Measurements from ENCODE around the gene SHROOM2.
"Not testable (repeated sequence)": the region's sequence is repeated elsewhere in the genome, so short reads cannot be mapped to it uniquely, and the experiment has no call there.

Gene SHROOM2

DNA sequence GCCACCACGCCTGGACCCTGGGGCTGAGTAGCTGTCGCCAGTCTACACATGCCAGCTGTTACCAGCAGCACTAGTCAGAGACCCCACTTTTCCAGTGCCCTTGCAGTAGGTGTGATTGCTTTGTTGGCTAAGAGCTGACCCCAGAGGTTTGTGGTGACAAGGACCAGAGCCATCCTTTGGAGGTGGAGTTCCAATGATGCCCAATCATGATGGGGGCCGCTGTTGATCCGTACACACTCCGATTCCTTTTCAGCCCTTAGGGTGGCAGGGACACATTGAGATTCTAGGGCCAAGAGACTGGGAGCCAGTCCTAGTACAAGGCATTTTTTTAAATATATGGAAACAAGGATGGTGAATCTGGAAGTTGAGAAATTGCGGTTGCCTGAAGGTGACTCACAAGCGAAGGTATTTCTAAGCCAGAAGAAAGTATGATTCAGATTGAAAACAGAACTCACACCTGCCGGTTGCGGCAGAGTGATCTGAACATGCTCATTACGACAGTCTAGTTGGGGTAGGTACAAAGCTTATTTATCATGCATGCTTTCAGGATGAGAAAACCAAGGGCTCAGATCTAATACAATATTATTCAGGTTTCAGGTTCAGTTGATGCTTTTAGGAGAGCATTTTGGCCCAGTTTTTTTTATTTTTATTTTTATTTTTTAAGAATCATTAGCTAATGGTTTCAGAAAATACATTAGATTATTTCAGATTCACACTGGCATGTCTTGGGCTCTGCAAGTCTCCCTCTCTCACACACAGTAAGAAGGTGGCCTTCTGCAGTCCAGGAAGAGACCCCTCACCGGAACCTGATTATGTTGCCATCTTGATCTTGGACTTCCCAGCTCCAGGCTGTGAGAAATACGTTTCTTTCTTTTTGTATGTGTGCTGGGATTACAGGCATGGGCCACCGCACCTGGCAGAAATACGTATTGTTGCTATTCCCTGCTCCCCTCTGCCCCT is 43.4 kb downstream of the SHROOM2 start:
- FAIRE-seq (no peak), DNase-seq (ENCODE audit: low spot score) (peak; percentile 49)

DNA sequence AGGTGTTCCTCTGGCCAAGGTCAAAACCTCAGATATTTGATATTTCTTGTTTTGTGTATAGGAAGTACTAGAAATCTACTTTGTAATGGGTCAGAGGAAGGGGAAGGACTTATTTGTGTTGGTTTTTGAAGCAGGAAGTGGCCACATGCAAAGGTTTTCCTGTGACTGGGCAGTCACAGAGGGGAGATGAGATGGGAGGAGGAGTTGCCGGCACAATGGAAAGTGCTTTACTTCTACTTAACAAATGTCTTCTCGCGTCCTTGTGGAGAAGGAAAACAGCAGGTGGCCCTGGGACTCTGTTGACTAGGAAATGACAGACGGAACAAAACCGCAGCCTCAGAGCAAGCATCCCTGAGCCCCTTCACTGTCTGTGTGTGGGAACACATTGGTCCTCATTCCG is 46.6 kb downstream of the SHROOM2 start:
- no peak for FAIRE-seq
- no peak for DNase-seq (ENCODE audit: low spot score)

DNA sequence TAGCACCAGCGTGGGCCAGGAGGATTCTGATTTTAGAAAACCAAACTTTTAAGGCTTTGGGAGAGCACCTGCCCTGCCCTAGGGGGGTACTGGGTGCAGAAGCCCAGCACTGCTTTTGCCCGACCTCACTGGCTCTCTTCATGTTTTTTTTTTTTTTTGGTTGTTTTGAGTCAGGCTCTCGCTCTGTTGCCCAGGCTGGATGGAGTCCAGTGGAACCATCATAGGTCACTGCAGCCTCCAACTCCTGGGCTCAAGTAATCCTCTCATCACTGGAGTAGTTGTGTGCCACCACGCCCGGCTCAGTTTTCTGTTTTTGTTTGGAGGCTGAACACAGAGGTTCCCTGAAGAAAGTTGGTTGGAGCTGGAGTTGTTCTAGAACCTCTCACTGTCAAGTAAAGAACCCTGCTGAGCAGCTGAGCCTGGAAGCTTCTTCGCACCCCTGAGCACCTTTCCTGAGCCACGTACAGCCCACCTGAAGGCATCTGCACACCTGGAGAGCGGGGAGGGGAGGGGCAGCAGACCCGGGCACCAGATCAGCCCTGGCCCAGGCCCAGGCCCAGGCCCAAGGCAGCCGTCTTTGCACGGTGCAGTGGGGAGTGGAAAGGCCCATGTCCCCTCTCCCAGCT is 49.5 kb downstream of the SHROOM2 start:
- no peak for FAIRE-seq
- no peak for DNase-seq (ENCODE audit: low spot score)

DNA sequence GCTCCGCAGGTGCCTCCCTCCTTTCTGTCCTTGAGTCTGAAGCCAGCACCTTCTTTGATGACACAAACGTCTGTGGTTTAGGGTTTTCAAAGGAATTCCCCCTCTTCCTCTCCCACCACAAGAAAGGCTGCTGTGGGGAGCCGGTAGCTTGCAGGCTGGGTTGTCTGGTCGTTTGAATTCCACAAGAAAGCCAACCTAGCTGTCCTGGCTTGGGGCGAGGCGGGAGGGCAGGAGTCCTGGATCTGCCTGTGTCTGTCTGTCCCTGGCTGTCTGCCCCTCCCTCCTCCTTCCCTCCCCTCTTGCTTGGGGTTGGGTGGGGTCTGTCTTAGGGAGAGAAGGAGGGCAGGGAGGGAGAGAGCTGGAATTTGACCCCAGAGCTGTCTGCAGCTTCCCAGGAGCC is 56.3 kb downstream of the SHROOM2 start:
- DNase-seq (ENCODE audit: low spot score) (peak; percentile 40), FAIRE-seq (no peak)

DNA sequence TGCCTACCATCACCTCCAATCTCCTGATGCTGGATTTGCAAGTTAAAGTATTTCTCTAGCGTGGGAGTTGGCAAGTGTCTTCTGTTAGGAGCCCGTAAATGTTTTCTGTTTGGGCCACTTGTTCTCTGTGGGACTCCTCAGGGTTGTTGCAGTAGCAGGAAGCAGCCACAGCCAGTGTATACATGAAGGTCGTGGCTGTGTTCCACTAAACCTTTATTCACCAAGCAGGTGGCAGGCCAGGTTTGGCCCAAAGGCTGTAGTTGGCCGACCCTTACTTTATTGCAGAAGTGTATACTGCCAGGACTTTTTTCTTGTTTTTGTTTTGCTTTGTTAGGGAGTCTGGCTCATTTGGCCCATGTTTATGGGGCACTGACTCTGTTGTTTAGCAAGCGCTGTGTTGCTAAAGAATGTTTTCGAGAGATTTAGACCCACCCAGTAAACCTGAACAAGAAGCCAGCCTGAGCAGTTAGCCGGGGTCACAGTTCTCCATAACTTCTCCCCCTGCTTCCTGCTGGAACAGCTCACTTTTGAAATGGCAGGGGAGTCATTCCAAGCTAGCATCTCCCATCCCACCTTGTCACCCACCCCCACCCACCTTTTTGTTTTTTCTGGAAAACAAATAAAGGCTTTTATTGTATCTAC is 58.8 kb downstream of the SHROOM2 start:
- no peak for FAIRE-seq

DNA sequence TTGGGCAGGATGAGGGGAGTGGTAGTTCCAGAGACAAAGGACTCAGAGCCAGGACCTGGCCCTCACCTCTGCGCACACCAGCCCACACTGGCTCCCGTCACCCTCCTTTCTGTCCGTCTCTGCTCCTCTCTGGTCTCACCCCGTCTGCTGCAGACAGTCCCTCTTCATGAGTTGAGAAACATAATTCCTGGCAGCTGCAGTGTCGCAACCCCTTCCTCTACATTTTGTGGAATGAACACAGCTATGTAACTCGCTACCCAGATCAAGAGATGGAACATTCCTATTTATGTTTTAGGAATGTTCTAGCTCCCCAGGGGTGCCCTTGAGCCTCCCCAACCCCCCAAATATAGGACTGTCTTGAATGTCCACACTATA is 59.3 kb downstream of the SHROOM2 start:
- no peak for DNase-seq (ENCODE audit: low spot score)
- FAIRE-seq = no peak

More for the DNA sequence above, 58.8 kb downstream of the SHROOM2 start:
- DNase-seq (ENCODE audit: low spot score) = no peak

DNA sequence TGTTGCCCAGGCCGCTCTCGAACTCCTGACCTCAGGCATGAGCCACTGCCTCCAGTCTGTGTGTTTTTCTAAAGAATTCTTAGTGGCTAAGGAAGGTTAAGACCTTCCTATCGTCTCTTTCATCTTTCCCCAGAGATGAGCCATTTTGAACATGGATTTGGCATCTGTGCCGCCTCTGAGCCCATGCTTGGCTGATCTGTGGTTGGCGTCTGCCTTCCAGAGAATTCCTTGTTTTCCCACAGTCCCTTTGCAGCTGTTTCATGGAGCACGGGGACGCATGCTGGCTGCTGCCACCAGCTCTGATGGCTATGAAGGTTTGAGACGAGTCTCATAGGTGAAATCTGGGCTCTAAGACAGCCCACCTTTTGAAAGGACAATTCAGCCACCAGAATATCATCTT is 60.4 kb downstream of the SHROOM2 start:
- DNase-seq (ENCODE audit: low spot score) (no peak), FAIRE-seq (no peak)

DNA sequence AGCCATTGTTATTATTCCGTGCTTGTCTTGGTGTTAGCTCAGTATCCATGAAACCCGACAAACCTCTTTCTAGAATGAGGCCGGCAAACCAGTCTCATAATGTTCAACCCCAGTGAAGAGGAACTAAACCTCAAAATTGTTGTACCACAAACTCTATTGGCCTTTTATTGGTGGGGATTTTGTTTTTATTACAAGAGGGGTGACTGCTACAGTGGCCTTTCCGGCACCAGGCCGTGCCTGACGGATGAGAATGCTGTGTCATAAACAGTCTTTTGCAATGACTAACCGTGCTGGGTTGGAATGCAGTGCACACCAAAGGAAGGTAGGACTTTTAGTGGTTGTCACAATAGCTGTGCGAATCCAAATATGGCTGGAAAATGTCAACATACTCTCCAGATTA is 60.8 kb downstream of the SHROOM2 start:
- FAIRE-seq (no peak), DNase-seq (ENCODE audit: low spot score) (peak; percentile 31)

DNA sequence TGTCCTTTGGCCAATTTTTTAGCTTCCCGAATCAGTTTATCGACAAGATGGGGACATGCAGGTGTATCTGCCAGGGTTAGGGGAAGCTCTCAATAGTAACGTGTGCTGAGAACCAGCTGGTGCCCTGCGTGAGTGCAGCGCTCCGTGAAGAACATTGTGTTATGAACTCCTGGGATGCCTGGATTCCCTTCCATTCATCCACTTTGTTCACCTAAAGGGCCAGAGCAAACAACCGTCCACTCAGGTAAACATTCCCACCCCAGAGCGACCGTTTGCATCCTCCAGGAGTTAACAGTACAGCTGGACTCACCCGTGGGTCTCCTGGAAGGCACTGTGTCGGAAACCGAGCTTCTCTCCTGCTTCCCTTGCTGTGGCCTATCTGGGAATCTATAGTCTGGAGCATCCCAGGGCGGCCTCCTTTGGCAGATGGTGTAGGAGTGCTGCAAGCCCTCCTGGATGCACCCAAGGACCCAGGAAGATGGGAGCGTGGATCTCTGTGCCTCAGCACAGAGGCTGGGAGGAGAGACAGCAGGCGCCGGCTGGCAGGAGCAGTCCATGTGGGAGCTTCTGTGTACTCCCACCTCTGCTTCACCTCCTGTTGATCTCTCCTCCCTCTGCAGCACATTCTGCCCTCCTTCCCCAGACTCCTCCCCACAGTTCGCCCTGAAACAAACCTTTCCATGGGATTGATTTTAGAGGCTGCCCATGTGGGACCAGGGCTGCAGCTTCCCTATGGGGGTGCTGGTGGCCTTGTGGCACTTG is 62.7 kb downstream of the SHROOM2 start:
- FAIRE-seq = no peak

DNA sequence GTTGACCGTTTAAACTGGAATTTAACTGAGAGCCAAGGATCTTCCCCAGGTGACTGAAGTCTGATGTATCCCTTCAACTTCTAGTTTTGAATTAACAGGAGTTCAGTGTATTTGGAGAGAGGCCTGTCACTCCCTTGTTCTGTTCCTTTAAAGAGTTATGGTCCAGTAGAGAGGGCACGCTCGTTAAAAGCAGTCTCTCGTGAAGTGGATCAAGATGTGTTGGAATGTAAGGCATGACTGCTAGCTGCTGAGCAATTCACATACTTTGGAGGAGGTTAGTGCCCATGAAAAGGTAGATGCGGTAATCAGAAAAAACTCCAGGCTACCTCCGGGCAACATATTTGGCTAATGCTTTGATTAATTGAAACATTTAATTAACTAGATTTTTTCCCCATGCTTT is 65.7 kb downstream of the SHROOM2 start:
- FAIRE-seq = no peak
- no peak for DNase-seq (ENCODE audit: low spot score)

More for the DNA sequence above, 62.7 kb downstream of the SHROOM2 start:
- no peak for DNase-seq (ENCODE audit: low spot score)

DNA sequence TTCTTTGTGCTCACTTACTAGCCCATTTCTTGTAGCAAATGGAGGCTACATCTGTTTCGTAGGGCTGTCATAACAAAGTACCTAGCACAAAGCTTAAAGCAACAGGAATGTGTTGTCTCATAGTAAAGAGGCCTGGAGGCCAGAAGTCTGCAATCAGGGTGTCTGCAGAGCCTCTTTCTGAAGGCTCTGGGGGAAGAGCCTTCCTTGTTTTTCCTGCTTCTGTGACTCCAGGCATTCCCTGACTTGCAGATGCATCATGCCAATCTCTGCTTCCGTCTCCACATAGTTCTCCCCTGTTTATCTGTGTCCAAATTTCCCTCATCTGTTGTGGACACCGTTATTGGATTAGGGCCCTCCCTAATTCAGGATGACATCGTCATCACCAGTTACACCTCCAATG is 67.1 kb downstream of the SHROOM2 start:
- FAIRE-seq (no peak), DNase-seq (ENCODE audit: low spot score) (no peak)

DNA sequence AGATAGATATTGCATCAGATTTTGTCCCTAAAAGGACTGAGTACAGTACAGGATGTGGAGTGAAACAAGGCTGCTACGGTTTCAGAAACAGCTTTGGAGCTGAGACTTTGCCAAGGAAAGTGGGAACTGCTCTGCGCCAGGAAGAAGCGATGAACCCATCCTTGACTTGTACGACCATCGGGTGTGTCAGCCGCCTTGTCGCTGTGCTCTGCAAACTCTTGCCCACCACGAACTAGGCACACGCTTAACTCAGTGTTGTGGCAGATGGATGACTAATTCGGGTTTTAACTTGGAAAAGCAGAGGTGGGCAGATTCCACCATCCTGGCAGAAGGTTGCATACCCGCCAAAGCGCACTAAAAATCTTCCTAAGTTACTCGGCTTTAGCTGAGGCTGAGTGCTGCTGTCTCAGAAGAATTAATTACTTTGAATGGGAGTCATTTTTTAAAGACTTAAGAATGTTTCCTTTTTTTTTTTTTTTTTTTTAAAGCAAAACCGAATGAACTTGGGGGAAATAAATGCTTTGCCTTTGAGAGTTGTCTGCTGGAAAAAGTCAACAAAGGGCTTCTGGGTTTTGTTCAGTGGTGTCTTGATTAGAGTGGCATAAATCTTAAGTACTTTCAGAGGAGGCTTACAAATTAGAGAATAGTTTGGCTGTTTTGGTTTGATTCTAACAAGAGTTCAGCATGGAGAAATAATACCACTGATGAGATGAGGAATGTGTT is 69.5 kb downstream of the SHROOM2 start:
- FAIRE-seq (no peak), DNase-seq (ENCODE audit: low spot score) (no peak)

DNA sequence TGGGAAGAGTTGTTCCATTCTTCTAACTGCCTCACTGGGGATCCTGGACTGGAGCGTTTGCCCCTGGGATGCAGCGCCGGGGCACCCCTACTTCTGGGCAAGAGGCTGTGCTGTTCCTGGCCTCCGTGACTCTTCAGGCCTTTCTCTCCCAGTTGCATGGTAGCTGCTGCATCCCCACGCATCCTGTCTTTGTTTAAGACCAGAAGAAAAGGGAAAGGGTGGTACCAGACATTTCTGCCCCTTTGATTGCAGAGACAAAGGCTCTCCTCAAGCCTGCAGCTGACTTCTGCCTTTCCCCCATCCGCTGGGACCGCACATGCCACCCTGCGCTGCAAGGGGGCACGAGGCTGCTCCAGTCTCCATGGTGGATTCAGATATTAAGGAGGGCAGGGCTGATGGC is 70.4 kb downstream of the SHROOM2 start:
- no peak for FAIRE-seq
- DNase-seq (ENCODE audit: low spot score) = no peak

DNA sequence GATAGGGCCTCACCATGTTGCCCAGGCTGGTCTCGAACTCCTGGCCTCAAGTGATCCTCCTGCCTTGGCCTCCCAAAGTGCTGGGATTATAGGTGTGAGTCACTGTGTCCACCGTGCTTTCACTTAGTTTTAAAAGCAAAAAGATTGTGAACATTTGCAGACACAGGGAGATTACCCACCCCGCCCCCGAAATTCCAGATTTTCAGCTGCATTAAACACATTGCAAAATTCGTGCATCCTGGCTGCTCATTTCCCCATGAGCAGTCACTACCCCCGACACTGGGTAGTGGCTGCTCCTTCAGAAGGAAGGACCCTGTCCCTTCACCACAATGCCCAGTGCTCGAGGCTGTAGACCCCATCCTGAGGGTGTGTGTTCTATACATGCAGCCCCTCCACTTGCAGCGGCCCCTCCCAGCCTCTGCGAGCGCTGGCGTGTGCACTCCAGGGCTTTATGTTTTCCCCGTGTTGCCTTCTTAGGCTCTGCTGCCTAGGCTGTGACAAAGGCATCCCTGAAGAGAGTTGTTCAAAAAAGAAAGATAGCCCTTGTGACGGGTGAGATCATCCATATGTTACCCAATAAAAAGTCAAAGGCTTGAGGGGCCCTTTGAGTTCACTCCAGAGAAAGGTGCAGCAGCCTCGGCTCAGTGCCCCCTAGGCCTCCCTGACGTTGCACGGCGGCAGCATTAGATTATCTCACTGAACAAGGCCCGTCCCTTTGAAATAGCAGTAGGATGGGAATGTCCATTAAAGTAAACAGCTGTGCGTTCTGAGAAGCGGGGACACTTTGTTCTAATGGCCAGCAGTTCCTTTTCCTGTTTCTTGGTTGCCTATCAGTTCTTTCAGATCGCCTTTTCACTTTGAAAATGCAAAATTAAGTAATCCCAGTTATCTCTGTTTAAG is 71.6 kb downstream of the SHROOM2 start:
- FAIRE-seq (no peak), DNase-seq (ENCODE audit: low spot score) (no peak)

DNA sequence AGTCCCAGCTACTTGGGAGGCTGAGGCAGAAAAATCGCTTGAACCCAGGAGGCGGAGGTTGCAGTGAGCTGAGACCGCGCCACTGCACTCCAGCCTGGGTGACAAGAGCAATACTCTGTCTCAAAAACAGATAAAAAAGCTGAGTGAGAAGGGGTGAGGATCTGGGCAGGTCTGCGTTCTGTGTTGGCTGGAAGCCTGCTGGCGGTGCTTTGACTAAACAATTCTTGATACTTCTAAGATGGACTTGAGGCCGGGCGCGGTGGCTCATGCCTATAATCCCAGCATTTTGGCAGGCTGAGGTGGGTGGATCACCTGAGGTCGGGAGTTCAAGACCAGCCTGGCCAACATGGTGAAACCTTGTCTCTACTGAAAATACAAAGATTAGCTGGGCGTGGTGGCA is 72.5 kb downstream of the SHROOM2 start:
- DNase-seq (ENCODE audit: low spot score); FAIRE-seq: not testable (repeated sequence)

DNA sequence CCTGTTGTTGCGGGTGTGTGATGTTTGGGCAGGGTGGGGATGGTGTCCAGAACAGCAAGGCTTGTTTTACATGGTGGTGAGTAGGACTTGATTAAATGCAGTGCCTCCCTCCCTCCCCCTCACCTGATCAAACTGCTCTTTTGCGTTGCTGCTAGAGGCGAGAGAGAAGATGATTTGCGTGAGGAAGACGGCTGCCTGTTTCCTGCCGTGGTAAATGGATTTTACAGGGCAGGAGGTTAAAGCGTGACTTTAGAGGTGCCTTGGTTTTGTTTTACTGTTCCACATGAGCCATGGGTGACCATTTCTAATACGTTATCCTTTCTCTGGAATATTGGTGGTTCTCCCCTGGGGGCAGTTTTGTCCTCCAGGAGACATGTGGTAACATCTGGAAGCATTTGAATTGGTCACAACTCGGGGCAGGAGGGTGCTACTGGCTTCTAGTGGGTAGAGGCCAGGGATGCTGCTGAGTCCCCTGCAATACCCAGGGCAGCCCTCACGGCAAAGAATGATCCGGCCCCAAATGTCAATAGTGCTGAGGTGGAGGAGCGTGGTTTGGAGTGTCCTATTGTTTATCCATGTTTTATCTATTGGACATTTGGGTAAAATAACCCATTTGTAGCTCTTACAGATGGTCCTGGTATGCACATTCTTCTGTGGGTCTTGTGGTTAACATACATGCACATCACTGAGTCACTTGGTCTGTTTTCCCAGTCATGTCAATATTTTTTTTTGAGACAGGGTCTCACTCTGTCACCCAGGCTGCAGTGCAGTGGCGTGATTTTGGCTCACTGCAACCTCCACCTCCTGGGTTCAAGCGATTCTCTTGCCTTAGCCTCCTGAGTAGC is 73.7 kb downstream of the SHROOM2 start:
- DNase-seq (ENCODE audit: low spot score) = no peak
- no peak for FAIRE-seq

DNA sequence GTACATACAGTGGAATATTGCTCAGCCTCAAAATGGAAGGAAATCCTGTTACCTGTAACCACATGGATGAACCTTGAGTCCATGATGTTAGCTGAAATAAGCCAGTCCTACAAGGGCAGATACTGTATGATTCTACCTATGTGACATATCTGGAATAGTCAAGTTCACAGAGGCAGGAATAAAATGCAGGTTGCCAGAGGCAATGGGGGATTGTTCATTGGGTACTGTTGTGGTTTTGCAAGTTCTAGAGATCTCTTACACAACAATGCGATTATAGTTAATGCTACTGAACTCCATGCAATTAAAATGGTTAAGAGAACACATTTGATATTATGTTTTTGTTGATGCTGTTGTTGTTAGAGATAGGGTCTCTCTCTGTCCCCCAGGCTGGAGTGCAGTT is 74.6 kb downstream of the SHROOM2 start:
- DNase-seq (ENCODE audit: low spot score) (no peak), FAIRE-seq (no peak)

DNA sequence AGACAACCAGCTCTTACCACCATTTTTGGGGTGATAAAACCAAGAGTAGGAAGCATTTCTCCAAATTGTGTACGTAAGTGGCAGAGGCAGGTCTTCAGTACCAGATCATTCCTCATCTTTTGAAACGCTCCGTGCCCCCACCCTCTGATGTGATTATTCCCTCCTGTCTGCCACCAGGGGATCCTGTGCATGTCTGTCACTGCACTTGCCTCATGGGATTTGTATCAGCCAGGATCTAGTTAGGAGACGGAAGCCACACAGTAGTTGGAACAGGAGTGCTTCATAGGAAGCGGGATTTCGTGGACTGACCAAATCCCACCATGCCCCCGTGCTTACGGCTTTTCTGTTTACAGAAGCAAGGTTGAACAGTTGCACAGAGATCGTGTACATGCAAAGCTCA is 75.5 kb downstream of the SHROOM2 start:
- FAIRE-seq (no peak), DNase-seq (ENCODE audit: low spot score) (no peak)

DNA sequence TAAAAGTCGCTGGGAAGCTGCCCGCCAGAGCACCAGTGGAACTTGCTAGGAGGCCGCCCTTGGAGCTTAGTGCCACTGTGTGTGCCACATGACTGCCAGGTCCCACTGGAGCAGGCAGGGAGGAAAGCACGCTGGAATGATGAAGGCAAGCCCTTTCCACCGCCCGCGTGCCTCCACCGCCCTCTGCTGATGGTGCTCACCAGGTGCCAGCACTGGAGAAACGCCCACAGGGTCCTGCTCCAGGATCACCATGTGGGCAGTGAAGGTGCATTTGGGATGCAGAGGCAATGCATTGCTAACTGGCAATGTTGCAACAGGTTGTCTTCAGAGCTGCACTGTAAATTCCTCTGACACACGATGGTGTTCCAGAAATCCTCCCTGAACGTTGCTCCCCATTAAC is 76.3 kb downstream of the SHROOM2 start:
- FAIRE-seq = no peak
- no peak for DNase-seq (ENCODE audit: low spot score)

Data from urothelium cell line (cell line).